B cell (primary cell): Measurements from ENCODE around the gene TRIP13. TPM values are rescaled to one million over a fixed set of nuclear protein-coding genes. Genes with fewer than 3 reads are reported as not detected.
"Not testable (repeated sequence)": the region's sequence is repeated elsewhere in the genome, so short reads cannot be mapped to it uniquely, and the experiment has no call there.

Source experiments
- ATAC-seq: fragments of 200-7000 bp; cut with Tn5 transposase; one replicate; pipeline ENCODE4 v1.10.0; 2021; ENCODE audit warnings: low read depth, mild to moderate bottlenecking, moderate number of reproducible peaks, moderate library complexity
- CTCF ChIA-PET: fragments of 350-600 bp; sonication (Branson Sonifier 250); formaldehyde crosslinking; loops from one replicate; lab custom pipeline; 2021; ENCODE audit warnings: antibody characterized with exemption, inconsistent platforms; lab: Charles Lee
- POLR2A ChIA-PET: fragments of 350-600 bp; sonication (Branson Sonifier 250); formaldehyde crosslinking; loops from one replicate; lab custom pipeline; 2021; ENCODE audit warnings: antibody characterized with exemption; lab: Charles Lee
- DNase-seq: peaks from one replicate; pipeline ENCODE4 v3.0.0; 2013
- H2AFZ ChIP-seq: 2 replicates; pipeline ENCODE4 v1.6.1; 2012; ENCODE audit warnings: mild to moderate bottlenecking, low read depth, low read length; ENCODE audit not compliant: insufficient read depth, poor library complexity, severe bottlenecking
- H3K27ac ChIP-seq, 2 donors: 1 replicate in 1 of 2; 2 replicates in 1 of 2; pipeline ENCODE4 v1.5.1; 2012 to 2013; ENCODE audit warnings: low read length in 2 of 2, mild to moderate bottlenecking in 2 of 2, moderate library complexity in 1 of 2
- H3K27me3 ChIP-seq, 4 experiments: fragments of 200-600 bp in 1 of 4; sonication (generic) in 1 of 4; replicated peaks in 1 of 4; 1 replicate in 2 of 4; 2 replicates in 2 of 4; pipeline versions ENCODE4 v1.6.1 to v1.7.0; 2013 to 2016; ENCODE audit warnings: low read length in 3 of 4, mild to moderate bottlenecking in 2 of 4, mixed read lengths in 1 of 4, moderate library complexity in 1 of 4; ENCODE audit not compliant: insufficient read depth in 4 of 4, control insufficient read depth in 3 of 4; ENCODE audit errors: control extremely low read depth in 1 of 4
- H3K36me3 ChIP-seq, 2 experiments: replicated peaks in 1 of 2; 1 replicate in 1 of 2; 2 replicates in 1 of 2; pipeline versions ENCODE4 v1.6.1 to v1.7.1; 2013; ENCODE audit warnings: low read length in 1 of 2; ENCODE audit not compliant: insufficient read depth in 2 of 2, control insufficient read depth in 1 of 2; ENCODE audit errors: control extremely low read depth in 1 of 2, extremely low read depth in 1 of 2
- H3K4me1 ChIP-seq, 2 donors: fragments of 200-600 bp in 1 of 2; sonication (generic) in 1 of 2; 1 replicate in 1 of 2; 2 replicates in 1 of 2; pipeline versions ENCODE4 v1.5.1 to v1.6.1; 2013 to 2017; ENCODE audit warnings: low read length in 2 of 2; ENCODE audit not compliant: control insufficient read depth in 2 of 2, insufficient read depth in 2 of 2
- H3K4me2 ChIP-seq: replicated peaks from 2 replicates; pipeline ENCODE3; 2012; ENCODE audit warnings: mild to moderate bottlenecking, low read depth, low read length; ENCODE audit not compliant: poor library complexity, severe bottlenecking
- H3K4me3 ChIP-seq, 5 experiments: fragments of 200-600 bp in 1 of 5; sonication (generic) in 1 of 5; 1 replicate in 3 of 5; 2 replicates in 2 of 5; pipeline versions ENCODE4 v1.5.1 to v1.7.0; 2011 to 2016; ENCODE audit warnings: low read length in 4 of 5, mild to moderate bottlenecking in 4 of 5, low read depth in 2 of 5, control low read depth in 1 of 5, moderate library complexity in 1 of 5; ENCODE audit not compliant: insufficient read depth in 1 of 5; ENCODE audit errors: control extremely low read depth in 1 of 5, extremely low read depth in 1 of 5
- H3K79me2 ChIP-seq: fragments of 200-600 bp; sonication (generic); one replicate; pipeline ENCODE4 v1.6.0; 2016; ENCODE audit warnings: low read length; ENCODE audit not compliant: control insufficient read depth, insufficient read depth
- H3K9ac ChIP-seq: fragments of 200-600 bp; sonication (generic); 2 replicates; pipeline ENCODE4 v1.6.1; 2017; ENCODE audit warnings: mild to moderate bottlenecking, low read length, moderate library complexity
- H3K9me3 ChIP-seq, 3 donors: one replicate each; pipeline versions ENCODE4 v1.6.1 to v1.7.1; 2013; ENCODE audit warnings: low read length in 2 of 3; ENCODE audit not compliant: control insufficient read depth in 2 of 3, insufficient read depth in 1 of 3; ENCODE audit errors: control extremely low read depth in 1 of 3
- H4K20me1 ChIP-seq: 2 replicates; pipeline ENCODE4 v1.6.0; 2012; ENCODE audit warnings: mild to moderate bottlenecking, low read length; ENCODE audit not compliant: insufficient read depth, control insufficient read depth, poor library complexity, severe bottlenecking
- H3K27ac Mint-ChIP-seq: one replicate; pipeline ENCODE4 v1.8.0; 2021; ENCODE audit warnings: mixed read lengths
- H3K27me3 Mint-ChIP-seq: one replicate; pipeline ENCODE4 v1.8.0; 2021; ENCODE audit warnings: mixed read lengths
- H3K4me1 Mint-ChIP-seq: one replicate; pipeline ENCODE4 v1.8.0; 2021; ENCODE audit warnings: mixed read lengths
- H3K4me3 Mint-ChIP-seq: one replicate; pipeline ENCODE4 v1.8.0; 2021; ENCODE audit warnings: mixed read lengths
- H3K9me3 Mint-ChIP-seq: one replicate; pipeline ENCODE4 v1.8.0; 2022; ENCODE audit warnings: mixed read lengths; ENCODE audit not compliant: insufficient read depth
- EZH2 ChIP-seq: IDR thresholded peaks from 2 replicates; pipeline ENCODE4 v1.6.1; 2012; ENCODE audit warnings: borderline replicate concordance, low read depth, mild to moderate bottlenecking, moderate library complexity, low read length; ENCODE audit not compliant: insufficient read depth, poor library complexity, severe bottlenecking
- whole genome bisulfite sequencing: methylation state at CpG from one replicate; pipeline ENCODE4 v1.1.5; 2013; ENCODE audit warnings: missing lambda C conversion rate; ENCODE audit not compliant: insufficient coverage; 5-methylcytosine and 5-hydroxymethylcytosine counted together
- intact Hi-C: fragments of 100-400 bp; cut with micrococcal nuclease; formaldehyde crosslinking; loops from one replicate; pipeline ENCODE4 v1.10.0; 2022
- polyA plus RNA-seq: library from polyadenylated mRNA; depleted of rRNA; stranded (reverse); fragments of >200 nt; gene quantifications from 2 replicates; pipeline ENCODE4 v1.2.3, GENCODE V29; 2012
- total RNA-seq, 2 donors: library from RNA; stranded (reverse); fragments of 120-200 nt in 1 of 2; gene quantifications; 1 replicate in 1 of 2; 2 replicates in 1 of 2; pipeline versions ENCODE4 v1.2.3 to v1.2.4, GENCODE V29; 2013 to 2022
- TF ChIP-seq, protein P1 (sequence below): fragments of 200-600 bp; IDR thresholded peaks from one replicate; pipeline ENCODE4 v1.8.0; 2022; ENCODE audit warnings: antibody characterized with exemption, mild to moderate bottlenecking

The TRIP13 gene
- total and polyA plus RNA-seq, 2 donors (not counting 1 experiment from before 2014, with no cell fraction given) = 0.63 to 1.1 TPM

- intact Hi-C loops = no loop called here
- Histone ChIP-seq H3K79me2 (no peaks in the 10 kb centered on the region), H3K9me3 (peaks cover 0 to 5% (median 0%) of the 10 kb centered on the region in 3 donors), H3K36me3 (no peaks in the 10 kb centered on the region), H3K4me3 (no peak overlapping the region), H3K27ac (no peak overlapping the region), H3K9ac (peak overlapping the region; percentile 41), H3K4me1 (peaks cover 10 to 15% of the 10 kb centered on the region in 2 donors), H3K4me2 (peak overlapping the region; percentile 70), H2AFZ (peak overlapping the region; percentile 71), H3K27me3 (peaks cover 0 to 20% (median 11%) of the 10 kb centered on the region in 4 experiments), H4K20me1 (no peaks in the 10 kb centered on the region)
- TF ChIP-seq, protein P1, sequence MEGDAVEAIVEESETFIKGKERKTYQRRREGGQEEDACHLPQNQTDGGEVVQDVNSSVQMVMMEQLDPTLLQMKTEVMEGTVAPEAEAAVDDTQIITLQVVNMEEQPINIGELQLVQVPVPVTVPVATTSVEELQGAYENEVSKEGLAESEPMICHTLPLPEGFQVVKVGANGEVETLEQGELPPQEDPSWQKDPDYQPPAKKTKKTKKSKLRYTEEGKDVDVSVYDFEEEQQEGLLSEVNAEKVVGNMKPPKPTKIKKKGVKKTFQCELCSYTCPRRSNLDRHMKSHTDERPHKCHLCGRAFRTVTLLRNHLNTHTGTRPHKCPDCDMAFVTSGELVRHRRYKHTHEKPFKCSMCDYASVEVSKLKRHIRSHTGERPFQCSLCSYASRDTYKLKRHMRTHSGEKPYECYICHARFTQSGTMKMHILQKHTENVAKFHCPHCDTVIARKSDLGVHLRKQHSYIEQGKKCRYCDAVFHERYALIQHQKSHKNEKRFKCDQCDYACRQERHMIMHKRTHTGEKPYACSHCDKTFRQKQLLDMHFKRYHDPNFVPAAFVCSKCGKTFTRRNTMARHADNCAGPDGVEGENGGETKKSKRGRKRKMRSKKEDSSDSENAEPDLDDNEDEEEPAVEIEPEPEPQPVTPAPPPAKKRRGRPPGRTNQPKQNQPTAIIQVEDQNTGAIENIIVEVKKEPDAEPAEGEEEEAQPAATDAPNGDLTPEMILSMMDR = peak; percentile 1
- no peak for TF ChIP-seq EZH2
- POLR2A ChIA-PET = no interaction called here
- no peaks in the 10 kb centered on the region for H3K9me3 Mint-ChIP-seq
- H3K27me3 Mint-ChIP-seq = peaks cover 43% of the 10 kb centered on the region
- H3K4me3 Mint-ChIP-seq = peak overlapping the region; percentile 54
- peaks cover 3% of the 10 kb centered on the region for H3K4me1 Mint-ChIP-seq
- CTCF ChIA-PET = no interaction called here
- WGBS = 73% methylated on average over 19 of the region's 30 CpGs
- no peak overlapping the region for H3K27ac Mint-ChIP-seq
- no peak for DNase-seq
- no peak for ATAC-seq
These were observed 34.7 kb downstream of the TRIP13 start for GRCh38 chr5:927172-928015.

DNA sequence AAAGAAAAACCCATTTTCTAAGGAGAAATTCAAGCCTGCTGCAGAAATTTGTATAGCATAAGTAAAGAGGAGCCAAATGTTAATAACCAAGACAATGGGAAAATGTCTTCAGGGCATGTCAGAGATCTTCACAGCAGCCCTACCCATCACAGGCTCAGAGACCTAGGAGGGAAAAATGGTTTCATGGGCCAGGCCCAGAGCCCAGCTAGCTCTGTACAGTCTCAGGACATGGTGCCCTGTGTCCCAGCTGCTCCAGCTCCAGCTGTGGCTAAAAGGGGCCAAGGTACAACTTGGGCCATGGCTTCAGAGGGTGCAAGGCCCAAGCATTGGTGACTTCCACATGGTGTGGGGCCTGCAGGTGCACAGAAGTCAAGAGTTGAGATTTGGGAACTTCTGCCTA is 36.5 kb downstream of the TRIP13 start:
- H3K9me3 Mint-ChIP-seq, CTCF ChIA-PET, H2AFZ ChIP-seq, H3K79me2 ChIP-seq, H3K4me1 Mint-ChIP-seq, H3K9ac ChIP-seq, intact Hi-C loops, H4K20me1 ChIP-seq, H3K27ac Mint-ChIP-seq, H3K4me2 ChIP-seq, H3K9me3 ChIP-seq, POLR2A ChIA-PET, H3K4me3 Mint-ChIP-seq, H3K27ac ChIP-seq, H3K36me3 ChIP-seq, ATAC-seq, DNase-seq, H3K4me3 ChIP-seq: not testable (repeated sequence)
- Histone ChIP-seq H3K27me3 (peaks cover 0 to 20% (median 11%) of the 10 kb centered on the region in 4 experiments), H3K4me1 (peaks cover 10 to 15% of the 10 kb centered on the region in 2 donors)
- H3K27me3 Mint-ChIP-seq = peaks cover 43% of the 10 kb centered on the region
